Activated CD4-positive, alpha-beta T cell treated with anti-CD3 and anti-CD28 coated beads for 1 hour (primary cell): Measurements from ENCODE around the gene CCDC190.
"Not testable (repeated sequence)": the region's sequence is repeated elsewhere in the genome, so short reads cannot be mapped to it uniquely, and the experiment has no call there.

Experiments
- DNase-seq: peaks from one replicate; pipeline ENCODE4 v3.0.0-alpha.2; 2020

CCDC190 gene

DNA sequence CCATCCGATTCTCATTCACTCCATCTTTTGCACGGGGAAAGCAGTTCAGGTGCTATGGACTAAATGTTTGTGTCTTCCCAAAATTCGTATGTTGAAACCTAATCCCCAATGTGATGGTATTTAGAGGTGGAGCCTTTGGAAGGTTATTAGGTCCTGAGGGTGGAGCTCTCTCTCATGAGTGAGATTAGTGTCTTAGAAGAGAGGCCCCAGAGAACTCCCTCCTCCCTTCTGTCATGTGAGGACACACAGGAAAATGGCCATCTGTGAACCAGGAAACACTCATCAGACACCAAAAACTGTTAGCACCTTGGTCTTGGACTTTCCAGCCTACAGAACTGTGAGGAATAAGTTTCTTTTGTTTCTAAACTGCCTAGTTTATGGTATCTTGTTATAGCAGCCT, 15.8 kb upstream of the CCDC190 start:
- DNase-seq, result no peak

DNA sequence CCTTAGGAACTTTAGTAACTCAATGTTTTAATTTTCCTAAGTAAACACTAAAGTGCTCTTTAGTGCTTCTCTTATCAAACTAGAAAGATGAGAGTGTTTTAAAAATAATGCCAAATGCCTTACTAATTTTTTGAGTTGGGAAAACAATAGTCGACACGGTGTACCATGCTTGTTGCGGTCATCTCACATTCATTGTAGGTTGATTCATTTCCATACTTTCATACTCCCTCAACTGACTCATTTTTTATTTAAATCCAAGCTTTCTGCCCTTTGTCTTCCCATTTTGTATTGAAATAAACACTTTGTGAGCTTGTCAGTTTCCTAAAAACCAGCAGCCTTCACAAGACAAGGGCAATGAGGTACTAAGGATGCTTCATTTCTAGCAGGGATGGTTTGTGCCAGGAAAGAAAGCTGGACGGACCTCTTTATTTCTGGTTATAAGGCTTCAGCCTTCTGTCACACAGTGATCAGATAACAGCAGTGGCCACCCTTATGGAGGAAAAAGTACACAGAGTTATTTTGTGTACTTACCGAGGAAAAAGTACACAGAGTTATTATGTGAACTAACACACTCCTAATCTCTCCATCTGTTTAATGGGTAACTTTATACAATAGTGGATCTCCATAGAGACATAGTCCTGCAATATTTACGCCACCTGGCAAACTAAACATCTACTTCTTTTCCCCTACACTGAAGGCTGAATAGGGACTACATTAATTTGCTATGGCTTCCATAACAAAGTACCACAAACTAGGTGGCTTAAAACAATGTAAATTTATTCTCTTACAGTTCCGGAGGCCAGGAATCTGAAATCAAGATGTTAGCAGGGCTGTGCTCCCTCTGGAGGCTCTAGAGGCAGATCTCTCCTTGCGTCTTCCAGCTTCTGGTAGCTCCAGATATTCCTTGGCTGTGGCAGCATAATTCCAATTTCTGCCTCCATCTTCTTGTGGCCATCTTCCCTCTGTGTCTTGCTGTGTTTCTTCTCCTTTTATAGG, 13.0 kb upstream of the CCDC190 start:
- DNase-seq, result no peak

DNA sequence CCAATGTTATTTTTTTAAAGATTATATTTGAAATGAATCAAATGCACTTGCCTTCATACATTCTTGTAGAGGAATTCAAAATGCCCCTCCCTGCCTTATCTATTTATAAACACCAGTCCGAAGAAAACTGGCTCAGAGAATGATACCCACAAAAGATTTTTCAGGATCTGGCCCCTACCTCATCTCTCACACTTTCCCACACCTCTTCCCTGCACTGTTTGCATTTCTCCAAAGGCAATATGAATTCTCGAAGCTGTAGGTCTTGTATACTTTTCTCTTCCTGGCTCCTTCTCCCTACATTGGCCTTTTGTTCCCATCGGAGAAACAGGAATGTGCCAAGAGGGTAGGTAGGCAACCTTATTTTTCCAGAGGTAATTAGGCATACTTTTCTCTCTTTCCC, 12.0 kb upstream of the CCDC190 start:
- no peak for DNase-seq

DNA sequence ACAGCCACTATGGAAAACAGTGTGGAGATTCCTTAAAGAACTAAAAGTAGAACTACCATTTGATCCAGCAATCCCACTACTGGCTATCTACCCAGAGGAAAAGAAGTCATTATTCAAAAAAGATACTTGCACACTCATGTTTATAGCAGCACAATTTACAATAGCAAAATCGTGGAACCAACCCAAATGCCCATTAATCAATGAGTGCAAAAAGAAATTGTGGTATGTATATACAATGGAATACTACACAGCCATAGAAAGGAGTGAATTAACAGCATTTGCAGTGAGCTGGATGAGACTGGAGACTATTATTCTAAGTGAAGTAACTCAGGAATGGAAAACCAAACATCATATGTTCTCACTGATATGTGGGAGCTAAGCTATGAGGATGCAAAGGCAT, 10.4 kb upstream of the CCDC190 start:
- DNase-seq, result not testable (repeated sequence)

DNA sequence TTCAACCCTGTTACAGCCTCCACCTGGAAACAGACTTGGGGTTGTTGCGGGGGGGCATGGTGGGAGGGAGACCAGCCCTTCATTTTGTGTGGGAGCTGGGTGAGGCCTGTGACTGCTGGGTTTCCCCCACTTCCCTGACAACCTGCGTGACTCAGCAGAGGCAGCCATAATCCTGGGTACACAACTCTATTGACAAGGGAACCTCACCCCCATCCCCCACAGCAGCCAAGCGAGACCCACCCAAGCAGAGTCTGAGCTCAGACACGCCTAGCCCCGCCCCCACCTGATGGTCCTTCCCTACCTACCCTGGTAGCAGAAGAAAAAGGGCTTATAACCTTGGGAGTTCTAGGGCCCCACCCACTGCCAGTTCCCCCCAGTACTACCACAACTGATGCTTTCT, 8.0 kb upstream of the CCDC190 start:
- no peak for DNase-seq

DNA sequence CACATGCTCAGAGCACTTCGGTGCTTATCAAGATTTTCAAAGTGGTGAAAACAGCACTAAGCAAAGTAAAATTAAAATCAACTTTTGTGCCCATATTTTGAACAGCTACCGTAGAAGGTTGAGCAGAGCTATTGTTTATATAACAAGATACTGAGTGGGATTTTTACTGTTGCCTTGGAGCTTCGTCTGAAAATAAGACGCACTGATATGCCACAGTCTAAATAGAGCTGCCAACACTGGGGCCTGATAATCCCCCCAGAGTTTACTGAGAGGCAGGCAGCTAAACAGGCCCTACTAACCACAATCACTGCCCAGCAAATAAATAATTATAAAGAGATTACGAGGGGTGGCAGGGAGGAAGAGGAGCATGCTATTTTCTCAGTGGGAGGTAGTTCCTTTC, 650 bp upstream of the CCDC190 start:
- DNase-seq, result no peak

DNA sequence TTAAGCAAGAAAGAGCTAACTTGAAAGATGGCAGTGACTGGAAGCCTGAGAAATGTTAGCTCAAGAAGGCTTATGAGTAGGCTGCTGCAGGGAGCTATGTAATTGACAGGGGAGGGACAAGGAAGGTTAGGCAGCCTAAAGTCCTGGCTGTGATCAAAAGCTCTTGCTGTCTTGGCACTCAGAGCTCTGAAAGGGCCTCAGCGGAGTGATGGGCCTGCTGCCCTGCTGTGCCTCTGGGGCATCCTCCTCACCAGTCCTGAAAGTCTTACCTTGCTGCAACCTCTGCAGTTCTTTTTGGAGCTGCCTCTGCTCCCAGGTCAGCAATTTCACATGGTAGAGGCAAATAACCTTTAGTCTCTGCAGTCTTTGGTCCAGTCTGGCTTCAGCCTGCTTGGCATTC, 1.8 kb downstream of the CCDC190 start:
- no peak for DNase-seq

DNA sequence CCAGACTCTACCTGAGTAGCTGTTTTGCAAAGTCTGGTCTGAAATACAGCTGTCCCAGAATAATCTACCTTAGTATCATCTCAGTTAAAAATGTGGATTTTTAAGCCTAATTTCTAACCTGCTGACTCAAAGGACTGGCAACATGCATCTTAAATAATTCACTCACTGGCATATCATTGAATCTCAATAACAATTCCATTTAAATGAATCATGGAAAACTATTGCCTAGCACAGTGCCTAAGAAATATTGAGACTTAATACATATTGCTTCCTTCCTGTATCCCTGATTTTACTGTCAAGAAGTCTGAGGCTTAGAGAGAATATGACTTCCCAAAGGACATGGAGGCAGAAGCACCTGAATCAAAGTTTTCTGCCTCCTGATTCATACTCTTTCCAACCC, 3.1 kb downstream of the CCDC190 start:
- DNase-seq, result no peak

DNA sequence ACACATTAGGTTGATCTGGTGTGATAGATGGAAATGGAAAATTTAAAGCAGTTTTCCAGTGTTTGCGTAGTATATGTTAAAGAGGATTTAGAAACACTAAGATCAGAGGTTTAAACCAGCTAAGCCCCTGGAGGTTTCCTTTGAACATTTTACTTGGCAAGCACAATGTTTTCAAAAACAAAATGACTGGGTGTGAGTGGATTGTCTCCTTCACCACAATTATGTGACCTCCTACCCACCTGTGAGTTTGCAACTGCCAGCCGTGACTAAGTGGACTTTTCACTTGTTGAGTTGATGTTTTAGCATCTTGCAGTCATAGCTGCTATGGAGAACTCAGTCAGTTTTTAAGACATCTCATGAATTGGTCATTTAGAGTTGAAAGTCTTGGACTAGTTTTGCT, 4.7 kb downstream of the CCDC190 start:
- no peak for DNase-seq

DNA sequence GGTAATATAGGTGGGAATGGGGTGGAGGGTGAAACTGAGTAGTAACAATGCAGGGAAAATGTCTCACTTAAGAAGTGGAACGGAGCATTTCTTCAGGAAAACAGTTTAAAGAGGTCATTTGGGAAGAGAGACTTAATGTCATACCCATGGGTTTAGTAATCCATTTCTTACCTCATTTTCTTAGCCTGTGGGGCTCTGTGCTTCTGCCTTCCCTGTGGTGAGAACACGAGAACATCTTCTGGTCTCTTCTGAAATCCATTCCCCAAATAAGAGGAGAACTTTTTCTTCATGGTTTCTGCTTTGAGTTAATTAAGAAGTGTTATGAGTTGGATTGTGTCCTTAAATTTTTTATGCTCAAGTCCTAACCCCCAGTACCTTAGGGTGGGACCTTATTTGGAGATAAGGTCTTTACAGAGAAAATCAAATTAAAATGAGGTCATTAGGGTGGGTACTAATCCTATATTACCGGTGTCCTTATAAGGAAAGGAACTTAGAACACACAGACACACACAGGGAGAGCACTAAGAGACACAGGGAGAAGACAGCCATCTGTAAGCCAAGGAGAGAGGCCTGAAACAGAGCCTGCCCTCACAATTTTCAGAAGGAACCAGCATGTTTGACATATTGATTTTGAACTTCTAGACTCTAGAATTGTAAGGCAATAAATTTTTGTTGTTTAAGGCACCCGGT, 5.4 kb downstream of the CCDC190 start:
- DNase-seq, result no peak

DNA sequence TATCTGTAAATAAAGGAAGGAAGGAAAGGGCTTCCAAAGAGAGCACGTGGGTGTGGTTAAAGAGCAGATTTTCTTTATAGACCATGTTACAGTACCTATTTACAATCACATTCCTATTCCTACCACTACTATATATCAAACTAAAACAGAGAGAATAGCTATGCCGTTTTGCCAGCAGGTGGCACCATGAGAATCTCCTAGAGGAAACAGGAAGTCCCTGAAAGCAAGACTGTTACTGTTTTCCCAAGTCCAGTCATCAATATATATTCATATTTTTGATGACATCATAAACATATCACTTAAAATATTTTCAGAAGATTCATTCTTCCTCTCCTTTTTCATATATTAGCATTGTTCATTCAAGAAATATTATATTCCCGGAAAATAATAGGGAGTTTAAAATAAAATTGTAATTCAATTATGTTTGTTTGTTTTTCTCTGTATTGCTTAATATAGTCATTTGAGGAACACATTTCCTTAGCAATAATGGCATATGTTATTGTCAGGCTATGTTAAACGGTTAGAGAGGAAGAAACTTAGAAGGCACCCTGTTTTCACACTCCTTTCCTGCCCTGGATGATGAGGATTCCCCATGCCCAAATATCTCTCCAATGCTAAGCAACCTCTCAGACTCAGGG, 6.6 kb downstream of the CCDC190 start:
- peak; percentile 15 for DNase-seq

DNA sequence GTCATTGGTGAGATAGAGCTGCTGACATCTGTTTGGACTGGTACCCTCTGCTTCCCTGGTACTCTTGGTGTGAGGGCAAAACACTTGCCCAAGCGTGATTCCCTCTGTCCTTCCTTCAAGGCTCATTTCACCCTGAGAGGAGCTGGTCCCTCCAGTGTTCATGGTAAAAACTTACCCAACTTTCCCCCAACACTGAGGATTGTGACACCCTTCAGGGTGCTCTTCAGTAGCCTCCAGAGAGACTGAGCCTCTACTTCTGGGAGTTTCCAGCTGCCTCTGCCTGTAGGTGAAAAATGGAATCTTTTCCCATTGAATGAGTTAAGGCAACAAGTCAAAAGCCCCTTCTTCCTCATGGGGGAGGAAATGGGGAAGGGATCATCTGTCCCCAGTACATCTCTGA, 9.6 kb downstream of the CCDC190 start:
- no peak for DNase-seq

DNA sequence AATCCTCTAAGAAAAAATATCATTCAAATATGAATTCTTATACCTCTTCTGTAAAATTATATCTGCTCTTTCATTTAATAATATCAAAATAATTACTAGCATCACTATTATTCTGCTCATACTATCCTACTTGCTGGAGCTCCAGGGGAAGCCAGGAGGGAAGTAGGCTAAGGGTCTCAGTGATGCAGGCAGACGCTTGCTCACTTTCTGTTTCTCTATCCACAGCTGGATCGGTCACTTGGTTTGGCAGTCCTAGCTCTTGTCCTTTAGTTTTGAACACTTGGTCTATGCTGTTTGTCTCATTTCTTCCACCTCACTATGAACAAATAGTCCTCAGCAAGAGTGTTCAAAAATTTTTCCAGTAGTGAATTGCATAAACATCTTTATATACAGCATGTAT, 11.3 kb downstream of the CCDC190 start:
- no peak for DNase-seq

DNA sequence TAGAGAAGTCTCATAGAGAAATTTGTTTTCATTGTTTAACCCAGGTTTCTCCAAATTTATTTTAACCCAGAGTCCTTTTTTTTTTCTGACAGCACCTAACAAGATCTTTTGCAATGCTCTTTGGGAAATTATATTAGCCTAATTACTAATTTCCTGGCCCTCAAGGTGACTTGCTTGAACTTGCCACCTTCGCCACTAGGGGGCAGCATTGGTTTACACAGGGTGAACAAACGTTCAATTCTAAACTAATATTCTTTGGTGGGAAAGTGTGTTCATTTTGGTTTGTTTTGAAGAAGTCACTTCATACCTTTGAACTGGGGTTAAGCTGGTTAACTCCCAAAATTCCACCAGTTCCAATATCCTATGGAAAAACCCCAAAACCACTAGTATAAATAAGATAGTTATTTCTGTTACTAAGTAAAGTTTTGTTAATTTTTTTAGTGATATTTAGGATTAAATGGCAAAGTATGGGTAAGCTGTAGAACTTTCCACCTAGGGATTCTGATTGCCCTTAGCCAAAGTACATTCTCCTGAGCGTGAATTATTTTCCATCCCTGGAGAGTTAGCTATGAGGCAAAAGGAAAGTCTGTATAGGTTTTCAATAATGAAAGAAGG, 13.0 kb downstream of the CCDC190 start:
- DNase-seq, result peak; percentile 62

DNA sequence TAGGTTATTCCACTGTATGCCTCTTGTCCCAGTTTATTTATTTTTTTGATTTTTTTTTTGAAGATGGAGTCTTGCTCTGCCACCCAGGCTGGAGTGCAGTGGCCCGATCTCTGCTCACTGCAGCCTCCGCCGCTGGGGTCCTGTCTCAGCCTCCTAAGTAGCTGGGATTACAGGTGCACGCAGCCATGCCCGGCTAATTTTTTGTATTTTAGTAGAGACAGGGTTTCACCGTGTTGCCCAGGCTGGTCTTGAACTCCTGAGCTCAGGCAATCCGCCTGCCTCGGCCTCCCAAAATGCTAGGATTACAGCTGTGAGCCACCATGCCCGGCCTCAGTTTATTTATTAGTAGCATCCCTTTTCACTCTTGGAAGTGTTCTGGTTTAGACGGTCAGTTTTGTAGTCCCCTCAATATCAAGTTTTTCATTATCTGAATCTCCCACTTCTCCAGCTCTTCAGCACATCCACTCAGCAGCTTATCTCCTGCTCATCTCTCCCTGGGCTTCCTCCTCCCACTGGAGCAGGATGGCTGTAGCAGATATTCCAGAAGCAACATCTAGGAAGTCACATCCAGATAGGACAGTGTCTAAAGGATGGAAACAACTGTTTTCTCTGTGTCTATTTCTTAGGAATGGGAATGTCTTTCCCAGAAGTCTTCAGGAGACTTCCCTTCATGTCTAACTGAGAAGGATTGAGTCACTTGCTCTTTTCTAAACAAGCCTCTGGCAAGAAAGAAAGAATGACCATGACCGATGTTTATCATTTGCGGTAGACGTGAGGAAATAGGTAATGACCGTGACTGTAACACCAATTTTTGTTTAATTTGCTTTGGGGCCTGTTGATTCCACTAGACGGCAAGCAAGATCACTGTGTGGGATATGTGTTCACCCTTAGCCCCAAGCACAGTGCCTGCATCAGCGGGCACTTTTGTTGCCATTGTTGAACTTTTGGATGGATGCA, 14.4 kb downstream of the CCDC190 start:
- no peak for DNase-seq

DNA sequence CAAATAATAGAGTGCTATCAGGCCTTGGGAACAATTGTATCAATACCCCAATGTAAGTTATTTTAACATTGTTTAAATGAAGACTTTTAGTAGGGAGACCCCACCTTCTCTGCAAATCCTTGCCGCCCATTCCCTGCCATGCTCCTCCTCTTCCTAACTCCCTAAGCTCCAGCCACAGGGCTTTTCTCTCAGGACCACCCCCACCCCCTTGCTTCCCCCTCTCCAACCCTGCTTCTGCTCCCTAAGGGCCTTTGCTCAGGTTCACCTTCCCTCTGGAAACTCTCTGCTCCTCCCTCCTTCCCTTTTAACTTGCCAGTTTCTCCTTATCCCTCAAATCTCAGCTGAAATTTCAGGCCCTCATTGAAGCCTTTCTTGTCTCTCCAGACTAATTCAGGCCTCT, 16.8 kb downstream of the CCDC190 start:
- no peak for DNase-seq

DNA sequence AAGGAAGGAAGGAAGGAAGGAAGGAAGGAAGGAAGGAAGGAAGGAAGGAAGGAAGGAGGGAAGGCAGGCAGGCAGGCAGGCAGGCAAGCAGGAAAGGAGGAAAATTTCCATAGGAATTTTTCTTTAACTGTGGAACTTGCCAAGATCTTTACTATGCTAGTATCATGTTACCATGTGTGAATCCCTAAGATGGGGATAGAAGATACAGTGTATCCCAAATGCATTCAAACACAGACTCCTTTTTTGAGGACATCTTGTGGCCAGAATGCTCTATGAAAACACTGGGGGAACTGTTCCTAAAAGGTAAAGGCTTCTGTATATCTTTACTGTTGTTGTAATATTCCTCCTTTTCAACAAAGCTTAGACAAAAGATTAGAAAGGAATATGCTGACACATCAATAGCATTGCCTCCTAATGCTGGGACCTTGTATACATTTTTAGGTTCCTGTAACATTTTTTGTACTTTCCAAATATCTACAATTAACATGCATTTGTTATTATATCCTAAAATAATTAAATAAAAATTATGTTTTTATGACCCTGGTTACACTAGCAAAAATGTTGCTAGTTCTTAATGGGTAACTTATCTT, 20.6 kb downstream of the CCDC190 start:
- no peak for DNase-seq

DNA sequence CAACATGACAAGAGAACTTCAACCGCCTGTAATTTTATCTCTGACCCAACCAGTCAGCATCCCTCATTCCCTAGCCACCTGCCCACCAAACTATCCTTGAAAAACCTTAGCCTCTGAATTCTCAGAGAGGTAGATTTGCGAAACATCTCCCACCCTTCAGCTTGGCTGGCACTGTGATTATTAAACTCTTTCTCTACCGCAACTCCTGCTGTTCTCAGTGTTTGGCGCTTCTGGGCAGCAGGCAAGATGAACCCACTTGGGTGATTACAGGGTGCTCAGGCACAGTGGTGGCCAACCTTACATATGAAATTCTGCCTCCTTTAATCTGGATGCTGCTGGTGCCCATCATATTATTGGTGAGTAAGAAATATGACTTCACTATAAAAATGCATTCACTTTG, 22.1 kb downstream of the CCDC190 start:
- DNase-seq, result no peak

DNA sequence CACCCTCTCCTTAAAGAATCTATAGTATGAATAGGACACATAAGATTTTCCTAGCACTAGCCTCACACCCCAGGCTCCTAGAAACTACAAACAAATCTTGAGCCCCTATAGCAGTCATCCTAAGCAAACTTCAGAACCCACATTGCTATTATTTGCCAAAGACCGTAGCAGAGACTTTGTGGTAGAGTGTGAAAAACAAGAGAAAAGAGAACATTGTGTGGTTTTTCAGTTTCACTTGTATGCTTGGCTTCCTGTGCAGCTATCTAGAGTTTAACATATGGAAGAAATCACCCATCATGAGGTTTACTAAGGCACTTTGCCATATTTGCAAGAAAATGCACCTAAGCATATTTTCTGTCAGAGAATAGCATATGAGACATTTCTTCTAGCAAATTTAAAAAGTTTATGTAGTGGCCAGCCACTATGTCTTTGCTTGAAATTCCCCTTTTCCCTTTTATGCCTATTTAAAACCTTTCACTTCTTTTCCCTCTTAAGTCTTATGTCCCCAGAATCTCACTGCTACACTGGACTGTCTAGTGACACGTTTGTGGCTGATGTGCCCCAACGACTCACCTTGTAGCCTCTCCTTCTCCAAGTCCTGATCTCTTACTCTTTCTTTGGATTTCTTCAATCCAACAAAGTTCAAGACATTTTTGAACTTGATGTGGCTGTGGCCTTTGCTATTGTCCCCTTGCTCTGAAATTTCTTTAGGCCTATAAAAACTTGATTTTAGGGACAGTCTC, 25.6 kb downstream of the CCDC190 start:
- DNase-seq, result no peak

DNA sequence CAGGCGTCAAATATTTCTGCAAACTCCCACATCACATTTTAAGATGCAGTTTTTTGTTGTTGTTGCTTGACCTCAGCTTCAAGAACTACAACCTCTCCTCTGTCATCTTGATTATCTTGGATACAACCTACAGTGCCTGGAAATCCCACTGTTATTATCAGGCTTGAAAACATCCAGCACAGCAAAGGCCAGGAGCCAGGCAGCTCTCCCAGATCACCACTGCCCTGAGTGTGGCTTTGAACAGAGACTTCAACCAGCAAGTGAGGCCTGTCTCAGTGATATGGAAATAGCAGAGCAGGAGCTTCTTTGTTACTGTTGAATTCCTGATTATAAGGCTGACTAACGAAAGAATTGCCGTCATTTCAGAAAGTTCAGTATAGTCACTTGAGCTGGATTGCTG, 28.5 kb downstream of the CCDC190 start:
- DNase-seq, result no peak

DNA sequence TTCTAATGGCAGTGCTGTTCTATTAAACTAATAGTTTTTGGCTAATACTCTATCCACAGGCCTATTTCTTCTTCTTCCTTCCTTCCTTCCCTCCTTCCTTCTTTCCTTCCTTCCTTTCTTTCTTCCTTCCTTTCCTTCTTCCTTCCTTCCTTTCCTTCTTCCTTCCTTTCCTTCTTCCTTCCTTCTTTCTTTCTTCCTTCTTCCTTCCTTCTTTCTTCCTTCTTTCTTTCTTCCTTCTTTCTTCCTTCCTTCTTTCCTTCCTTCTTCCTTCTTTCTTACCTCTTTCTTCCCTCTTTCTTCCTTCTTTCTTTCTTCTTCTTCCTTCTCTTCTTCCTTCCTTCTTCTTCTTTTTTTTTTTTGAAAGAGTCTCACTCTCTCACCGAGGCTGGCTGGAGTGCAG, 31.7 kb downstream of the CCDC190 start:
- no peak for DNase-seq
